HEK293 (cell line): ENCODE measurements around the gene PHF23.
A peak's percentile ranks its signal among the peaks of the same experiment; 100 is the strongest.

ENCODE experiments used
- CTCF ChIA-PET: fragments of 350-600 bp; formaldehyde crosslinking; extraction: SDS; loops from one replicate; lab custom pipeline; 2021; ENCODE audit warnings: antibody characterized with exemption; lab: Yijun Ruan, JAX
- POLR2A ChIA-PET: fragments of 300-600 bp; formaldehyde crosslinking; extraction: SDS; loops from one replicate; lab custom pipeline; 2020; ENCODE audit warnings: antibody characterized with exemption, inconsistent platforms; lab: Yijun Ruan, JAX
- H3K27ac ChIP-seq: fragments of 200-500 bp; sonication (Bioruptor generic); 2 replicates; pipeline ENCODE4 v1.5.1; 2014; ENCODE audit warnings: low read depth, low read length, control low read depth, inconsistent platforms; ENCODE audit errors: extremely low read depth
- H3K36me3 ChIP-seq, 2 experiments: fragments of 200-500 bp in 1 of 2; sonication (Bioruptor generic) in 1 of 2; 1 replicate in 1 of 2; 2 replicates in 1 of 2; pipeline ENCODE4 v1.5.1; 2014 to 2017; ENCODE audit warnings: inconsistent platforms in 2 of 2, low read length in 2 of 2; ENCODE audit not compliant: control insufficient read depth in 2 of 2, insufficient read depth in 1 of 2
- H3K4me1 ChIP-seq: fragments of 200-500 bp; sonication (Bioruptor generic); 2 replicates; pipeline ENCODE4 v1.5.1; 2014; ENCODE audit warnings: mild to moderate bottlenecking, low read length, inconsistent platforms; ENCODE audit not compliant: control insufficient read depth, insufficient read depth
- H3K4me3 ChIP-seq: 2 replicates; pipeline ENCODE4 v1.5.1; 2011; ENCODE audit warnings: low read depth, mild to moderate bottlenecking, control low read depth, low read length, moderate library complexity
- H3K9me3 ChIP-seq: fragments of 200-500 bp; sonication (Bioruptor generic); 2 replicates; pipeline ENCODE4 v1.5.1; 2014; ENCODE audit warnings: low read depth, low read length, inconsistent platforms; ENCODE audit not compliant: control insufficient read depth, insufficient read depth
- FEZF1 ChIP-seq: fragments of 450-650 bp; formaldehyde crosslinking; IDR thresholded peaks from 2 replicates; pipeline ENCODE4 v1.5.1; 2016; ENCODE audit warnings: missing biosample characterization, missing genetic modification characterization
- GLIS1 ChIP-seq: fragments of 450-650 bp; formaldehyde crosslinking; IDR thresholded peaks from 2 replicates; pipeline ENCODE4 v1.5.1; 2016; ENCODE audit warnings: missing biosample characterization, missing genetic modification characterization
- GLIS2 ChIP-seq: fragments of 450-650 bp; formaldehyde crosslinking; IDR thresholded peaks from 2 replicates; pipeline ENCODE4 v1.5.1; 2016; ENCODE audit warnings: missing biosample characterization, missing genetic modification characterization
- HOXC10 ChIP-seq: sonication (generic); formaldehyde crosslinking; IDR thresholded peaks from 2 replicates; pipeline ENCODE4 v1.8.1; 2023; ENCODE audit warnings: mild to moderate bottlenecking, missing genetic modification reagents
- KLF10 ChIP-seq: fragments of 450-650 bp; IDR thresholded peaks from 2 replicates; pipeline ENCODE4 v1.5.1; 2018; ENCODE audit warnings: missing biosample characterization, mild to moderate bottlenecking, missing genetic modification characterization
- KLF16 ChIP-seq: fragments of 450-650 bp; formaldehyde crosslinking; IDR thresholded peaks from 2 replicates; pipeline ENCODE4 v1.5.1; 2017; ENCODE audit warnings: missing biosample characterization, missing genetic modification characterization
- KLF9 ChIP-seq: fragments of 450-650 bp; formaldehyde crosslinking; IDR thresholded peaks from 2 replicates; pipeline ENCODE4 v1.5.1; 2016; ENCODE audit warnings: missing biosample characterization, missing genetic modification characterization, low read depth
- MEIS1 ChIP-seq: sonication (generic); formaldehyde crosslinking; IDR thresholded peaks from 2 replicates; pipeline ENCODE4 v1.8.1; 2022; ENCODE audit warnings: missing genetic modification reagents, mild to moderate bottlenecking, borderline replicate concordance
- ZBTB11 ChIP-seq: fragments of 450-650 bp; formaldehyde crosslinking; conservative IDR thresholded peaks from 2 replicates; pipeline ENCODE4 v1.5.1; 2016; ENCODE audit warnings: low read depth, missing biosample characterization, missing genetic modification characterization
- ZFP3 ChIP-seq: fragments of 450-650 bp; formaldehyde crosslinking; IDR thresholded peaks from 2 replicates; pipeline ENCODE4 v1.5.1; 2016; ENCODE audit warnings: low read depth, missing biosample characterization, missing genetic modification characterization
- ZNF132 ChIP-seq: fragments of 450-650 bp; formaldehyde crosslinking; IDR thresholded peaks from 2 replicates; pipeline ENCODE4 v1.5.1; 2017; ENCODE audit warnings: missing biosample characterization, missing genetic modification characterization, borderline replicate concordance
- ZNF133 ChIP-seq: fragments of 450-650 bp; formaldehyde crosslinking; IDR thresholded peaks from 2 replicates; pipeline ENCODE4 v1.5.1; 2016; ENCODE audit warnings: missing biosample characterization, missing genetic modification characterization
- ZNF155 ChIP-seq: fragments of 450-650 bp; formaldehyde crosslinking; IDR thresholded peaks from 2 replicates; pipeline ENCODE4 v1.5.1; 2016; ENCODE audit warnings: missing biosample characterization, missing genetic modification characterization
- ZNF202 ChIP-seq: fragments of 450-650 bp; formaldehyde crosslinking; IDR thresholded peaks from 2 replicates; pipeline ENCODE4 v1.5.1; 2016; ENCODE audit warnings: missing biosample characterization, missing genetic modification characterization, borderline replicate concordance
- ZNF239 ChIP-seq: fragments of 450-650 bp; formaldehyde crosslinking; IDR thresholded peaks from 2 replicates; pipeline ENCODE4 v1.5.1; 2016; ENCODE audit warnings: missing biosample characterization, missing genetic modification characterization
- ZNF366 ChIP-seq: fragments of 450-650 bp; formaldehyde crosslinking; conservative IDR thresholded peaks from 2 replicates; pipeline ENCODE4 v1.5.1; 2016; ENCODE audit warnings: missing biosample characterization, missing genetic modification characterization
- ZNF416 ChIP-seq: fragments of 450-650 bp; formaldehyde crosslinking; IDR thresholded peaks from 2 replicates; pipeline ENCODE4 v1.5.1; 2016; ENCODE audit warnings: missing biosample characterization, missing genetic modification characterization
- ZNF433 ChIP-seq: fragments of 450-650 bp; formaldehyde crosslinking; IDR thresholded peaks from 2 replicates; pipeline ENCODE4 v1.5.1; 2016; ENCODE audit warnings: missing biosample characterization, missing genetic modification characterization, low read depth
- ZNF501 ChIP-seq: fragments of 450-650 bp; formaldehyde crosslinking; IDR thresholded peaks from 2 replicates; pipeline ENCODE4 v1.5.1; 2016; ENCODE audit warnings: missing biosample characterization, missing genetic modification characterization
- ZNF521 ChIP-seq: fragments of 450-650 bp; formaldehyde crosslinking; IDR thresholded peaks from 2 replicates; pipeline ENCODE4 v1.5.1; 2017; ENCODE audit warnings: missing biosample characterization, mild to moderate bottlenecking, missing genetic modification characterization
- ZNF555 ChIP-seq: fragments of 450-650 bp; formaldehyde crosslinking; conservative IDR thresholded peaks from 2 replicates; pipeline ENCODE4 v1.5.1; 2017; ENCODE audit warnings: missing biosample characterization, mild to moderate bottlenecking, missing genetic modification characterization, inconsistent platforms
- ZNF629 ChIP-seq: fragments of 450-650 bp; formaldehyde crosslinking; IDR thresholded peaks from 2 replicates; pipeline ENCODE4 v1.5.1; 2017; ENCODE audit warnings: missing biosample characterization, missing genetic modification characterization
- ZNF664 ChIP-seq: fragments of 450-650 bp; formaldehyde crosslinking; IDR thresholded peaks from 2 replicates; pipeline ENCODE4 v1.5.1; 2016; ENCODE audit warnings: missing biosample characterization, missing genetic modification characterization
- ZNF677 ChIP-seq: fragments of 450-650 bp; IDR thresholded peaks from 2 replicates; pipeline ENCODE4 v1.5.0; 2018; ENCODE audit warnings: missing biosample characterization, mild to moderate bottlenecking, missing genetic modification characterization, moderate library complexity
- ZNF747 ChIP-seq: fragments of 450-650 bp; formaldehyde crosslinking; IDR thresholded peaks from 2 replicates; pipeline ENCODE4 v1.5.1; 2016; ENCODE audit warnings: missing biosample characterization, missing genetic modification characterization
- ZSCAN18 ChIP-seq: fragments of 450-650 bp; formaldehyde crosslinking; IDR thresholded peaks from 2 replicates; pipeline ENCODE4 v1.5.1; 2016; ENCODE audit warnings: missing biosample characterization, missing genetic modification characterization
- ZSCAN23 ChIP-seq: fragments of 450-650 bp; formaldehyde crosslinking; IDR thresholded peaks from 2 replicates; pipeline ENCODE4 v1.5.1; 2016; ENCODE audit warnings: missing biosample characterization, missing genetic modification characterization
- ZSCAN4 ChIP-seq: fragments of 450-650 bp; formaldehyde crosslinking; IDR thresholded peaks from 2 replicates; pipeline ENCODE4 v1.5.1; 2017; ENCODE audit warnings: missing biosample characterization, missing genetic modification characterization
- ZXDB ChIP-seq: fragments of 450-650 bp; formaldehyde crosslinking; IDR thresholded peaks from 2 replicates; pipeline ENCODE4 v1.5.1; 2016; ENCODE audit warnings: missing biosample characterization, missing genetic modification characterization

Gene PHF23

GRCh38 chr17:7203391-7203790, 35.9 kb downstream of the PHF23 start:
- H3K27ac ChIP-seq: no peak overlapping the region
- CTCF ChIA-PET: interaction anchor here (0.6 to 1.3 kb wide), 2 partner anchors 66 to 158 kb away, joined by 3 to 4 read pairs; no protein-coding TSS in a partner anchor
- TF ChIP-seq HOXC10 (CRISPR knock-in tag) (no peak), KLF9 (no peak), ZNF416 (tag by site-specific recombination) (no peak), ZNF664 (tag by site-specific recombination) (no peak), ZFP3 (no peak), ZNF555 (no peak), ZNF677 (tag by site-specific recombination) (no peak), KLF10 (tag by site-specific recombination) (no peak), ZNF202 (tag by site-specific recombination) (no peak), ZSCAN18 (no peak), ZNF747 (tag by site-specific recombination) (no peak), ZNF133 (tag by site-specific recombination) (no peak), GLIS2 (tag by site-specific recombination) (no peak), KLF16 (tag by site-specific recombination) (no peak), ZSCAN23 (tag by site-specific recombination) (no peak), GLIS1 (tag by site-specific recombination) (no peak), ZNF521 (no peak)

GRCh38 chr17:7196651-7197401, 42.4 kb downstream of the PHF23 start:
- no peaks in the 10 kb centered on the region for H3K9me3 ChIP-seq
- no peak overlapping the region for H3K27ac ChIP-seq

More at GRCh38 chr17:7203391-7203790, 35.9 kb downstream of the PHF23 start:
- Histone ChIP-seq H3K36me3 (peaks cover 14 to 31% of the 10 kb centered on the region in 2 experiments), H3K4me1 (peaks cover 3% of the 10 kb centered on the region; the same call in 1 of the 2 replicates), H3K4me3 (no peak overlapping the region), H3K9me3 (no peaks in the 10 kb centered on the region)
- POLR2A ChIA-PET: no interaction called here

GRCh38 chr17:7195971-7196370, 43.3 kb downstream of the PHF23 start:
- ChIA-PET POLR2A (interaction anchor here (0.6 kb wide), 1 partner anchor 239 kb away, joined by 4 read pairs; no protein-coding TSS in a partner anchor), CTCF (interaction anchor here (0.6 to 2.1 kb wide), 2 partner anchors 18 to 988 kb away, joined by 3 to 8 read pairs; no protein-coding TSS in a partner anchor)
- H3K27ac ChIP-seq: no peak overlapping the region
- H3K4me1 ChIP-seq: no peaks in the 10 kb centered on the region
- H3K9me3 ChIP-seq: no peaks in the 10 kb centered on the region
- peaks cover 12 to 56% of the 10 kb centered on the region in 2 experiments; a peak in 2 of 3 replicates for H3K36me3 ChIP-seq
- no peak overlapping the region for H3K4me3 ChIP-seq
- TF ChIP-seq ZSCAN4 (tag by site-specific recombination) (no peak), ZNF239 (tag by site-specific recombination) (no peak), MEIS1 (CRISPR knock-in tag) (no peak), ZNF433 (no peak), ZNF132 (tag by site-specific recombination) (no peak), FEZF1 (no peak), ZXDB (tag by site-specific recombination) (no peak), ZNF366 (tag by site-specific recombination) (no peak), ZBTB11 (tag by site-specific recombination) (no peak), ZNF155 (tag by site-specific recombination) (no peak)

More at GRCh38 chr17:7196651-7197401, 42.4 kb downstream of the PHF23 start:
- Histone ChIP-seq H3K4me3 (no peak overlapping the region), H3K4me1 (no peaks in the 10 kb centered on the region), H3K36me3 (peaks cover 12 to 55% of the 10 kb centered on the region in 2 experiments; a peak in 2 of 3 replicates)
- TF ChIP-seq ZNF501 (tag by site-specific recombination) (no peak), ZNF629 (tag by site-specific recombination) (0 out of 2 replicates have a peak, but pooled peaks have one; percentile 22)
- CTCF ChIA-PET: interaction anchor here (0.6 to 2.1 kb wide), 2 partner anchors 19 to 987 kb away, joined by 3 to 8 read pairs; no protein-coding TSS in a partner anchor
- POLR2A ChIA-PET: interaction anchor here (0.6 kb wide), 1 partner anchor 238 kb away, joined by 4 read pairs; no protein-coding TSS in a partner anchor
